ENCODE measurements around the gene MYO6. TPM values are rescaled to one million over a fixed set of nuclear protein-coding genes. Genes with fewer than 3 reads are reported as not detected.
A peak's percentile ranks its signal among the peaks of the same experiment; 100 is the strongest.

Gene MYO6
- total RNA-seq, 1 experiment from 2014 or later: 122 TPM

- H3K4me1 Mint-ChIP-seq (ENCODE audit: low read depth, unreplicated experiment): peaks cover 8% of the 10 kb centered on the region
- TF ChIP-seq CTCF (IDR thresholded peaks at IDR 0.05; ENCODE audit: unreplicated experiment): peak; percentile 86
- CTCF ChIA-PET: interaction anchor here (0.7 to 1.1 kb wide), 5 partner anchors 10 to 748 kb away, joined by 3 to 4 read pairs (median 3); no protein-coding TSS in a partner anchor
- peak; percentile 53 for DNase-seq
- no peak overlapping the region for H3K27ac Mint-ChIP-seq (ENCODE audit: unreplicated experiment)
- H3K9me3 Mint-ChIP-seq (ENCODE audit: low read depth, unreplicated experiment): no peaks in the 10 kb centered on the region
- intact Hi-C loops (cut with micrococcal nuclease; ENCODE audit: unreplicated experiment): loop anchor here (1.0 to 10.0 kb wide), 5 partner anchors 408 to 1522 kb away; no protein-coding TSS in a partner anchor
- H3K36me3 Mint-ChIP-seq (ENCODE audit: insufficient read depth, unreplicated experiment): no peaks in the 10 kb centered on the region
- no peaks in the 10 kb centered on the region for H3K27me3 Mint-ChIP-seq (ENCODE audit: unreplicated experiment)
- BruUV-seq (replicated peaks): no TSS peak
- H3K4me3 Mint-ChIP-seq (ENCODE audit: low read depth, unreplicated experiment): peak overlapping the region; percentile 1
Observed at GRCh38 chr6:75934643-75935472, 185.8 kb downstream of the MYO6 start.

- Mint-ChIP-seq H3K36me3 (ENCODE audit: insufficient read depth, unreplicated experiment) (no peaks in the 10 kb centered on the region), H3K4me3 (ENCODE audit: low read depth, unreplicated experiment) (no peak overlapping the region), H3K9me3 (ENCODE audit: low read depth, unreplicated experiment) (no peaks in the 10 kb centered on the region), H3K4me1 (ENCODE audit: low read depth, unreplicated experiment) (peaks cover 8% of the 10 kb centered on the region), H3K27ac (ENCODE audit: unreplicated experiment) (no peak overlapping the region), H3K27me3 (ENCODE audit: unreplicated experiment) (no peaks in the 10 kb centered on the region)
- no TSS peak for BruUV-seq (replicated peaks)
- CTCF ChIA-PET: interaction anchor here (0.7 to 1.1 kb wide), 4 partner anchors 10 to 747 kb away, joined by 3 to 4 read pairs (median 3); no protein-coding TSS in a partner anchor
- TF ChIP-seq CTCF (IDR thresholded peaks at IDR 0.05; ENCODE audit: unreplicated experiment): no peak
- intact Hi-C loops (cut with micrococcal nuclease; ENCODE audit: unreplicated experiment): loop anchor here (1.0 to 10.0 kb wide), 3 partner anchors 416 to 1522 kb away; no protein-coding TSS in a partner anchor
- DNase-seq: no peak
Observed at GRCh38 chr6:75935473-75935793, 186.4 kb downstream of the MYO6 start.

- no peak overlapping the region for H3K4me3 Mint-ChIP-seq (ENCODE audit: low read depth, unreplicated experiment)
- H3K27ac Mint-ChIP-seq (ENCODE audit: unreplicated experiment): no peak overlapping the region
- DNase-seq: no peak
- BruUV-seq (replicated peaks): no TSS peak
- no peaks in the 10 kb centered on the region for H3K27me3 Mint-ChIP-seq (ENCODE audit: unreplicated experiment)
- CTCF ChIA-PET: no interaction called here
- H3K36me3 Mint-ChIP-seq (ENCODE audit: insufficient read depth, unreplicated experiment): no peaks in the 10 kb centered on the region
- H3K4me1 Mint-ChIP-seq (ENCODE audit: low read depth, unreplicated experiment): peaks cover 8% of the 10 kb centered on the region
- intact Hi-C loops (cut with micrococcal nuclease; ENCODE audit: unreplicated experiment): loop anchor here (10.0 kb wide), 1 partner anchor 748 kb away; no protein-coding TSS in a partner anchor
- no peaks in the 10 kb centered on the region for H3K9me3 Mint-ChIP-seq (ENCODE audit: low read depth, unreplicated experiment)
- no peak for TF ChIP-seq CTCF (IDR thresholded peaks at IDR 0.05; ENCODE audit: unreplicated experiment)
Observed at GRCh38 chr6:75936682-75937081, 187.6 kb downstream of the MYO6 start.

GRCh38 chr6:75937846-75938245 is 188.8 kb downstream of the MYO6 start:
- peaks cover 4% of the 10 kb centered on the region for H3K27me3 Mint-ChIP-seq (ENCODE audit: unreplicated experiment)
- BruUV-seq (replicated peaks): no TSS peak
- intact Hi-C loops (cut with micrococcal nuclease; ENCODE audit: unreplicated experiment): loop anchor here (10.0 kb wide), 1 partner anchor 747 kb away; no protein-coding TSS in a partner anchor
- no peak for TF ChIP-seq CTCF (IDR thresholded peaks at IDR 0.05; ENCODE audit: unreplicated experiment)
- no peaks in the 10 kb centered on the region for H3K36me3 Mint-ChIP-seq (ENCODE audit: insufficient read depth, unreplicated experiment)
- H3K4me1 Mint-ChIP-seq (ENCODE audit: low read depth, unreplicated experiment): peaks cover 8% of the 10 kb centered on the region
- no peak overlapping the region for H3K4me3 Mint-ChIP-seq (ENCODE audit: low read depth, unreplicated experiment)
- H3K9me3 Mint-ChIP-seq (ENCODE audit: low read depth, unreplicated experiment): no peaks in the 10 kb centered on the region
- no peak for DNase-seq
- H3K27ac Mint-ChIP-seq (ENCODE audit: unreplicated experiment): no peak overlapping the region
- CTCF ChIA-PET: no interaction called here

All from Calu3 (cell line).